ENCODE measurements around the gene ITLN2. TPM values are rescaled to one million over a fixed set of nuclear protein-coding genes. Genes with fewer than 3 reads are reported as not detected.
A peak's percentile ranks its signal among the peaks of the same experiment; 100 is the strongest.

Gene ITLN2
- total RNA-seq (2014; rRNA removed; shearing (Covaris generic)), result not detected in 2 replicates
- polyA plus RNA-seq (2016; fragmentation: Nextera tagmentation; extraction: Ambion mirVana), result not detected in 2 replicates

DNA sequence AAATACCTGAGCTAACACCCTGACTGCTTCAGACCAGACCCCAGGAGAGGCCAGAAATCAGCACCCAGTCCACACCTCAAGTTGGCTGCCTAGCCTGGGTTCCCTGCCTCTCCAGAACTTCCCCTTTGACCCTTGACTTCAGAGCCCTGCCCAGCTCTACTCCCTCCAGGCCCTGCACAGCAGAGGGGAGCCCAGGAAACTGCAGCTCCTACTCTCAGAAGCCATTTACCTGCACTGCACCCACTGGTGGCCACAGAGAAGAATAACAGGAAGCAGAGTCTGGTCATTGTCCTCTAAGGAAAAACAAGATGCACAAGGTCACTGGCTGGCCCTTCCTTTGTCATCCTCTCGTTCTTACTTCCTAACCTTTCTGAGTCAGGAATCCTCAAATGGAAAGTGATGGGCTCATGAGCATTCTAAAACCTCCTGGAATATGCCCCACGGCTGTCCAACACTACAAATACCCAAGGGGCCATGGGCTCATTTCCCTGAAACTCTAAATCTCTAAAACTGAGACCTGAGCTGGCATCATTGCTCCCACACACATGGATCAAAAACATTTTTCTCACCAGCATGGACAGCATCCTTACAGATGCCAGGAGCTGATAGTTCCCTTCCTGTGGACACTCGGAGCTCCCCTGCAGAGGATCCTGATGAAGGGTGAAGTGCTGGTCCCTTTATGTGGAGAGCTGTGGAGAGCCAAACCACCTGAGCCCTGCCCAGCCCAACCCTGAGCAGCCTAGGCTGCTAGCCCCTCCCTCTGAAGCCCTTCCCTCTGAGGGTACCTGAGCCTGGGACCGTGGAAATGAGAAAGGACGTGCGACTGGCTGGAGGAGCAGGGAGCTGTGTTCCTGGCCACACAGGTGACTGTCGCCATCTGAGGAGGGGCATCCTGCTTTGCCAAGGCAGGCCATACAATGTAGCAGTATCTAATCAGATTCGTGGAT, at the start of gene ITLN2:
Gene ITLN2, minus strand, starts transcription at position 652 of the 947 bp plus-strand sequence. Its CDS starts 68 bp downstream, at position 584.
- Histone ChIP-seq H2AFZ (no peak within 1 kb of the TSS), H3K36me3 (ENCODE audit: low read depth) (no peaks in the 10 kb centered on the region), H3K4me2 (ENCODE audit: unreplicated experiment) (no peak within 1 kb of the TSS), H3K9me3 (ENCODE audit: low read depth) (no peaks in the 10 kb centered on the region), H3K4me3 (no peak within 1 kb of the TSS), H3K9ac (no peak within 1 kb of the TSS), H3K79me2 (ENCODE audit: insufficient read depth) (no peaks in the 10 kb centered on the region), H3K4me1 (ENCODE audit: insufficient read depth) (no peaks in the 10 kb centered on the region), H3K27me3 (replicated peaks; ENCODE audit: insufficient read depth) (peaks cover 9% of the 10 kb centered on the region), H3K27ac (no peak within 1 kb of the TSS), H3K9me2 (ENCODE audit: insufficient read depth) (no peaks in the 10 kb centered on the region), H3F3A (ENCODE audit: insufficient read depth) (no peaks in the 10 kb centered on the region), H4K20me1 (ENCODE audit: insufficient read depth) (no peaks in the 10 kb centered on the region)
- no peak for TF ChIP-seq EZH2phosphoT487 (IDR thresholded peaks at IDR 0.05; ENCODE audit: insufficient read depth, low read depth)
- TF ChIP-seq EZH2 (IDR thresholded peaks at IDR 0.05; ENCODE audit: insufficient read depth, poor library complexity, severe bottlenecking), result no peak
- 39 to 47% methylated on average over 7 to 8 of the region's 8 CpGs for WGBS, 2 experiments (ENCODE audit: low coverage in 1 of 2, low lambda C conversion rate in 2 of 2, missing lambda C conversion rate in 2 of 2)
- in situ Hi-C loops (cut with MboI), result no loop called here
- DNase-seq, result peak; percentile 54

DNA sequence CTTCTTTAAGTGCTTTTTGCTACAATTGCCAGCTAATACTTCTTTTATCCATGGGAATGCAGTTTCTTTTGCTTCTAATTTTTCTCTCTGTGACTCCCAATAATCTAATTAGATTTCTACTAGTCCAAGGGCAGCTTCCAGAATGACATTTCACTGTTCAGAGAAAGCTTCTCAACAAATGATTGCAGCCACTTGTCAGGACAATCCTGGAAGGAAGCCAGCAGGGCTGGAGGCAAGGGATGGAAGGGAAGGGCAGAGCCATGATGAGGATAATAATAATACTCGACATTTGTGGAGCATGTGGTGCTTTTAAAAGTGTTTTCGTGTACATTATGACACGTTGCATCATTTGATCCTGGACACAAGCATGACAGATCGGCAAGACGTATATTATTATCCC, 46.9 kb upstream of the ITLN2 start:
- no peak overlapping the region for H3K4me2 ChIP-seq (ENCODE audit: unreplicated experiment)
- H3K36me3 ChIP-seq (ENCODE audit: low read depth), result no peaks in the 10 kb centered on the region
- in situ Hi-C loops (cut with MboI), result no loop called here
- no peaks in the 10 kb centered on the region for H3K9me3 ChIP-seq (ENCODE audit: low read depth)
- H3F3A ChIP-seq (ENCODE audit: insufficient read depth), result peaks cover 6% of the 10 kb centered on the region; the same call in 1 of the 2 replicates
- no peaks in the 10 kb centered on the region for H3K4me1 ChIP-seq (ENCODE audit: insufficient read depth)
- H3K9me2 ChIP-seq (ENCODE audit: insufficient read depth), result no peaks in the 10 kb centered on the region
- WGBS, 2 experiments (ENCODE audit: low coverage in 1 of 2, low lambda C conversion rate in 2 of 2, missing lambda C conversion rate in 2 of 2), result 9 to 18% methylated on average over 5 of the region's 5 CpGs
- no peak overlapping the region for H2AFZ ChIP-seq
- TF ChIP-seq EZH2phosphoT487 (IDR thresholded peaks at IDR 0.05; ENCODE audit: insufficient read depth, low read depth) (no peak), EZH2 (IDR thresholded peaks at IDR 0.05; ENCODE audit: insufficient read depth, poor library complexity, severe bottlenecking) (no peak)
- no peaks in the 10 kb centered on the region for H3K27me3 ChIP-seq (replicated peaks; ENCODE audit: insufficient read depth)
- H4K20me1 ChIP-seq (ENCODE audit: insufficient read depth), result no peaks in the 10 kb centered on the region
- H3K9ac ChIP-seq, result no peak overlapping the region
- H3K4me3 ChIP-seq, result no peak overlapping the region
- peak; percentile 23 for DNase-seq
- H3K27ac ChIP-seq, result no peak overlapping the region
- no peaks in the 10 kb centered on the region for H3K79me2 ChIP-seq (ENCODE audit: insufficient read depth)

GRCh38 chr1:161000736-161001480, 46.3 kb upstream of the ITLN2 start:
- H3K9me3 ChIP-seq (ENCODE audit: low read depth), result no peaks in the 10 kb centered on the region
- no peak for TF ChIP-seq EZH2 (IDR thresholded peaks at IDR 0.05; ENCODE audit: insufficient read depth, poor library complexity, severe bottlenecking)
- H3K36me3 ChIP-seq (ENCODE audit: low read depth), result no peaks in the 10 kb centered on the region
- H3K4me1 ChIP-seq (ENCODE audit: insufficient read depth), result peaks cover 1% of the 10 kb centered on the region; the same call in 1 of the 2 replicates
- H3K4me2 ChIP-seq (ENCODE audit: unreplicated experiment), result no peak overlapping the region
- no peaks in the 10 kb centered on the region for H3K79me2 ChIP-seq (ENCODE audit: insufficient read depth)
- no peaks in the 10 kb centered on the region for H3K9me2 ChIP-seq (ENCODE audit: insufficient read depth)
- no peaks in the 10 kb centered on the region for H3K27me3 ChIP-seq (replicated peaks; ENCODE audit: insufficient read depth)
- no peaks in the 10 kb centered on the region for H4K20me1 ChIP-seq (ENCODE audit: insufficient read depth)
- H3F3A ChIP-seq (ENCODE audit: insufficient read depth), result peaks cover 9% of the 10 kb centered on the region
- no peak overlapping the region for H3K4me3 ChIP-seq
- WGBS, 2 experiments (ENCODE audit: low coverage in 1 of 2, low lambda C conversion rate in 2 of 2, missing lambda C conversion rate in 2 of 2), result 53% methylated on average over 10 to 11 of the region's 11 CpGs
- no peak for DNase-seq
- H3K27ac ChIP-seq, result no peak overlapping the region
- no peak overlapping the region for H3K9ac ChIP-seq
- in situ Hi-C loops (cut with MboI), result no loop called here
- H2AFZ ChIP-seq, result no peak overlapping the region

DNA sequence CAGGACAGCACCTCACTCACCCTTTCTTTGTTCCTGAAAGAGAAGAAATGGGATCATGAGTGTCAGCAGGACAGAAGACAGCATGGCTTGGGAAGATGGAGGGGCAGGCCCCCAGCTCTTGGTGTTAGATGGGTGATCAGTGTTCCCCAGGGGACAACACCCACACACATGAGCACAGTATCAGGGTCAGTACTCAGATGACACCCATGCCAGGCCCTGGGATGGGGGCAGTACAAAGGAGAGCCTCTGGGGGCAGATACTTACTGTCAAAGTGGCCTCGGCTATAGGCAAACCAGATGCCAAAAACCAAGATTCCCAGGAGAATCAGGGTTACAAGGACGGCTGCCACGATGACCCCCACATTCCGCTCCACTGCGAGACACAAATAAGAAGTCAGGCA, 44.8 kb upstream of the ITLN2 start:
- Histone ChIP-seq H3F3A (ENCODE audit: insufficient read depth) (peaks cover 20% of the 10 kb centered on the region), H3K4me1 (ENCODE audit: insufficient read depth) (peaks cover 11% of the 10 kb centered on the region), H3K27ac (no peak overlapping the region), H3K9me2 (ENCODE audit: insufficient read depth) (no peaks in the 10 kb centered on the region), H3K9me3 (ENCODE audit: low read depth) (no peaks in the 10 kb centered on the region), H3K9ac (no peak overlapping the region), H3K36me3 (ENCODE audit: low read depth) (no peaks in the 10 kb centered on the region), H2AFZ (no peak overlapping the region), H4K20me1 (ENCODE audit: insufficient read depth) (no peaks in the 10 kb centered on the region), H3K4me3 (no peak overlapping the region), H3K79me2 (ENCODE audit: insufficient read depth) (no peaks in the 10 kb centered on the region), H3K27me3 (replicated peaks; ENCODE audit: insufficient read depth) (no peaks in the 10 kb centered on the region), H3K4me2 (ENCODE audit: unreplicated experiment) (no peak overlapping the region)
- in situ Hi-C loops (cut with MboI), result loop anchor here (10.0 kb wide), 1 partner anchor 95 kb away; the partner anchor contains the start of gene KLHDC9
- TF ChIP-seq EZH2 (IDR thresholded peaks at IDR 0.05; ENCODE audit: insufficient read depth, poor library complexity, severe bottlenecking) (no peak), EZH2phosphoT487 (IDR thresholded peaks at IDR 0.05; ENCODE audit: insufficient read depth, low read depth) (no peak)
- 76 to 86% methylated on average over 5 of the region's 5 CpGs for WGBS, 2 experiments (ENCODE audit: low coverage in 1 of 2, low lambda C conversion rate in 2 of 2, missing lambda C conversion rate in 2 of 2)
- no peak for DNase-seq
